Cerebellar nuclear complex (tissue), 1 donor: ENCODE results near the gene RASSF10.
"Not testable (repeated sequence)": the region's sequence is repeated elsewhere in the genome, so short reads cannot be mapped to it uniquely, and the experiment has no call there.

ENCODE experiments used
- DNase-seq, 2 experiments: peaks; one replicate each; lab custom pipeline; 2025; lab: John Stamatoyannopoulos, UW

Gene RASSF10

GRCh38 chr11:13026722-13027121 lies 17.6 kb downstream of the RASSF10 start:
- no peak for DNase-seq

- DNase-seq, result no peak
These were observed 19.2 kb downstream of the RASSF10 start for GRCh38 chr11:13028322-13028721.

GRCh38 chr11:13029872-13030271 lies 20.8 kb downstream of the RASSF10 start:
- no peak for DNase-seq

- DNase-seq, result no peak
These were observed 21.7 kb downstream of the RASSF10 start for GRCh38 chr11:13030857-13031256.

GRCh38 chr11:13031349-13031748 lies 22.2 kb downstream of the RASSF10 start:
- DNase-seq, result no peak

- DNase-seq, result no peak
These were observed 24.8 kb downstream of the RASSF10 start for GRCh38 chr11:13033760-13034533.

GRCh38 chr11:13035711-13036110 lies 26.6 kb downstream of the RASSF10 start:
- DNase-seq, result no peak

- DNase-seq, result no peak
These were observed 27.1 kb downstream of the RASSF10 start for GRCh38 chr11:13036235-13036634.

- no peak for DNase-seq
These were observed 29.2 kb downstream of the RASSF10 start for GRCh38 chr11:13038366-13038765.

GRCh38 chr11:13039126-13039525 lies 30.0 kb downstream of the RASSF10 start:
- DNase-seq, result no peak

GRCh38 chr11:13040969-13041561 lies 31.9 kb downstream of the RASSF10 start:
- DNase-seq, result no peak

- DNase-seq, result no peak
These were observed 33.8 kb downstream of the RASSF10 start for GRCh38 chr11:13042873-13043342.

- no peak for DNase-seq
These were observed 35.0 kb downstream of the RASSF10 start for GRCh38 chr11:13043912-13044628.

- not testable (repeated sequence) for DNase-seq
These were observed 36.0 kb downstream of the RASSF10 start for GRCh38 chr11:13045089-13045488.

GRCh38 chr11:13045734-13046133 lies 36.6 kb downstream of the RASSF10 start:
- peak in 1 of 2 experiments; percentile 3 for DNase-seq

GRCh38 chr11:13046637-13047570 lies 37.8 kb downstream of the RASSF10 start:
- no peak for DNase-seq

GRCh38 chr11:13047884-13048283 lies 38.8 kb downstream of the RASSF10 start:
- no peak for DNase-seq

GRCh38 chr11:13051257-13051656 lies 42.1 kb downstream of the RASSF10 start:
- DNase-seq, result no peak

- DNase-seq, result no peak
These were observed 43.0 kb downstream of the RASSF10 start for GRCh38 chr11:13052130-13052571.

- no peak for DNase-seq
These were observed 44.3 kb downstream of the RASSF10 start for GRCh38 chr11:13053255-13053917.

GRCh38 chr11:13054278-13054677 lies 45.2 kb downstream of the RASSF10 start:
- DNase-seq, result no peak
